ENCODE data around the gene MAGI2. TPM values are rescaled to one million over a fixed set of nuclear protein-coding genes. Genes with fewer than 3 reads are reported as not detected.

The MAGI2 gene
- total RNA-seq, 1 experiment from 2014 or later, result 0.52 TPM

DNA sequence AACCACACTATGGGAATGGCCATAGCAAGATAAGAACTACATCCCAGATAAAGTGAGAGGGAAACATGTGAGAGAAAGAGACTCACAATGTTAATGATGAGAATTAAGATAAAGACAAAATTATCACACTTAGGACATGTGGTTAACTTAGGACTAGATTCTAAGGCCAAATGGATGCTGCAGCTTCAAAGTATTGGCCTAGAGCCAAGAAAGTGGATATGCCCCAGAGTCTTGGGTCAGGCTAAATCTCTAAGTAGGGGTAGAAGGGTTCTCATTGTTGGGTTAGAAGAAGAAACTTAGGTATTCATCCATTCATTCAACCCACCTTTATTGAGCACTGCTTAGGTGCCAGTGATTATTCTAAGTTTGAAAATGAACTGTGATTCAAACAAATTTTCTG, 836.9 kb downstream of the MAGI2 start:
- DNase-seq, result no peak
- intact Hi-C loops (cut with micrococcal nuclease; ENCODE audit: unreplicated experiment), result no loop called here
- no peak overlapping the region for H3K27ac Mint-ChIP-seq (ENCODE audit: unreplicated experiment)
- H3K9me3 Mint-ChIP-seq (ENCODE audit: low read depth, unreplicated experiment), result peaks cover 2% of the 10 kb centered on the region
- TF ChIP-seq, protein P1, sequence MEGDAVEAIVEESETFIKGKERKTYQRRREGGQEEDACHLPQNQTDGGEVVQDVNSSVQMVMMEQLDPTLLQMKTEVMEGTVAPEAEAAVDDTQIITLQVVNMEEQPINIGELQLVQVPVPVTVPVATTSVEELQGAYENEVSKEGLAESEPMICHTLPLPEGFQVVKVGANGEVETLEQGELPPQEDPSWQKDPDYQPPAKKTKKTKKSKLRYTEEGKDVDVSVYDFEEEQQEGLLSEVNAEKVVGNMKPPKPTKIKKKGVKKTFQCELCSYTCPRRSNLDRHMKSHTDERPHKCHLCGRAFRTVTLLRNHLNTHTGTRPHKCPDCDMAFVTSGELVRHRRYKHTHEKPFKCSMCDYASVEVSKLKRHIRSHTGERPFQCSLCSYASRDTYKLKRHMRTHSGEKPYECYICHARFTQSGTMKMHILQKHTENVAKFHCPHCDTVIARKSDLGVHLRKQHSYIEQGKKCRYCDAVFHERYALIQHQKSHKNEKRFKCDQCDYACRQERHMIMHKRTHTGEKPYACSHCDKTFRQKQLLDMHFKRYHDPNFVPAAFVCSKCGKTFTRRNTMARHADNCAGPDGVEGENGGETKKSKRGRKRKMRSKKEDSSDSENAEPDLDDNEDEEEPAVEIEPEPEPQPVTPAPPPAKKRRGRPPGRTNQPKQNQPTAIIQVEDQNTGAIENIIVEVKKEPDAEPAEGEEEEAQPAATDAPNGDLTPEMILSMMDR (IDR thresholded peaks at IDR 0.05; ENCODE audit: unreplicated experiment), result no peak
- no peaks in the 10 kb centered on the region for H3K27me3 Mint-ChIP-seq (ENCODE audit: unreplicated experiment)
- BruUV-seq (replicated peaks), result no TSS peak
- H3K4me3 Mint-ChIP-seq (ENCODE audit: low read depth, unreplicated experiment), result no peak overlapping the region
- H3K36me3 Mint-ChIP-seq (ENCODE audit: insufficient read depth, unreplicated experiment), result no peaks in the 10 kb centered on the region
- CTCF ChIA-PET, result no interaction called here
- no peaks in the 10 kb centered on the region for H3K4me1 Mint-ChIP-seq (ENCODE audit: low read depth, unreplicated experiment)

DNA sequence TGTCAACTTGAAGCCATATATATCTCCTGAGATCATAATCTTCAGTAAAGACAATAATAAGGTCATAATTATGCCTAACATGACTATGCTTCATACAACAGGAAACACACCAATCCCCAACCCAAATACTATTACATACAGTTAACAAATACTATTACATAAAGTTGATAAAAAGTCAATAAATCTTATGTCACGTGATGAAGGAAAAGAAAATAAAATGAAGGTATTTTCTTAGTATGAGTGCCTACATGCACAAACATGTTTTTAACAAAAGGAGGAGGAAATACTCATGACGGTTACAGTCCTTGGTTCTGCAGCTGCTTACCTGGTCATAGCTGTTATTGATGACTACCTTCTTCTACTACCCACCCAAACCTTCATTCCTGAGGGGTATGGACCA, 844.2 kb downstream of the MAGI2 start:
- no peak for DNase-seq
- no peak overlapping the region for H3K27ac Mint-ChIP-seq (ENCODE audit: unreplicated experiment)
- no peaks in the 10 kb centered on the region for H3K4me1 Mint-ChIP-seq (ENCODE audit: low read depth, unreplicated experiment)
- CTCF ChIA-PET, result no interaction called here
- no peaks in the 10 kb centered on the region for H3K27me3 Mint-ChIP-seq (ENCODE audit: unreplicated experiment)
- TF ChIP-seq, protein P1 (IDR thresholded peaks at IDR 0.05; ENCODE audit: unreplicated experiment), result no peak
- H3K4me3 Mint-ChIP-seq (ENCODE audit: low read depth, unreplicated experiment), result no peak overlapping the region
- intact Hi-C loops (cut with micrococcal nuclease; ENCODE audit: unreplicated experiment), result no loop called here
- no peaks in the 10 kb centered on the region for H3K9me3 Mint-ChIP-seq (ENCODE audit: low read depth, unreplicated experiment)
- H3K36me3 Mint-ChIP-seq (ENCODE audit: insufficient read depth, unreplicated experiment), result no peaks in the 10 kb centered on the region
- BruUV-seq (replicated peaks), result no TSS peak

DNA sequence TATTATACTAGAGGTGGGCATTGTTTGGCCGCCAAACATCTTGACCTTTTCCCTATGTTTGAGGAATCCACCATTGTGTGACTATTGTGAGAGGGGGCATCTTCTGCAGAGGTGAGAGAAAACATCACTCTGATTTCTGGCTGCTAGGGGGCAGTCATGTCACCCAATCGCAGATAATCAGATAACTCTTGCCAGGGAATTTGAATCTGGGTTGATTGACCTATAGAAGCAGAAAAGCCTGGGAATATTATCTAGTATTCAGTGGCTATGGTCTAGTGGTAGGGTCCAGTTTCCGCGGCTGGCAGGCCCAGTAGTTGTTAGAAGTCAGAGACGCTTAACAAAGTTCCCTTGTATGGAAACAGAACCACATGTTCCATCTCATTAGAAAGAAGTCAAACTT, 846.4 kb downstream of the MAGI2 start:
- Mint-ChIP-seq H3K4me3 (ENCODE audit: low read depth, unreplicated experiment) (no peak overlapping the region), H3K36me3 (ENCODE audit: insufficient read depth, unreplicated experiment) (no peaks in the 10 kb centered on the region), H3K27me3 (ENCODE audit: unreplicated experiment) (no peaks in the 10 kb centered on the region), H3K9me3 (ENCODE audit: low read depth, unreplicated experiment) (no peaks in the 10 kb centered on the region), H3K4me1 (ENCODE audit: low read depth, unreplicated experiment) (no peaks in the 10 kb centered on the region), H3K27ac (ENCODE audit: unreplicated experiment) (no peak overlapping the region)
- CTCF ChIA-PET, result no interaction called here
- TF ChIP-seq, protein P1 (IDR thresholded peaks at IDR 0.05; ENCODE audit: unreplicated experiment), result no peak
- intact Hi-C loops (cut with micrococcal nuclease; ENCODE audit: unreplicated experiment), result loop anchor here (2.0 kb wide), 1 partner anchor 172 kb away; no protein-coding TSS in a partner anchor
- peak; percentile 2 for DNase-seq
- BruUV-seq (replicated peaks), result no TSS peak

GRCh38 chr7:78605119-78605518, 848.3 kb downstream of the MAGI2 start:
- Mint-ChIP-seq H3K27ac (ENCODE audit: unreplicated experiment) (no peak overlapping the region), H3K4me3 (ENCODE audit: low read depth, unreplicated experiment) (no peak overlapping the region), H3K9me3 (ENCODE audit: low read depth, unreplicated experiment) (no peaks in the 10 kb centered on the region), H3K36me3 (ENCODE audit: insufficient read depth, unreplicated experiment) (no peaks in the 10 kb centered on the region), H3K4me1 (ENCODE audit: low read depth, unreplicated experiment) (no peaks in the 10 kb centered on the region), H3K27me3 (ENCODE audit: unreplicated experiment) (no peaks in the 10 kb centered on the region)
- no TSS peak for BruUV-seq (replicated peaks)
- CTCF ChIA-PET, result no interaction called here
- TF ChIP-seq, protein P1 (IDR thresholded peaks at IDR 0.05; ENCODE audit: unreplicated experiment), result no peak
- intact Hi-C loops (cut with micrococcal nuclease; ENCODE audit: unreplicated experiment), result no loop called here
- no peak for DNase-seq
